ENCODE results near the gene ZNF26. TPM values are rescaled to one million over a fixed set of nuclear protein-coding genes. Genes with fewer than 3 reads are reported as not detected.
"Not testable (repeated sequence)": the region's sequence is repeated elsewhere in the genome, so short reads cannot be mapped to it uniquely, and the experiment has no call there.

The ZNF26 gene
- total RNA-seq = 10 to 100 TPM; 14.2 to 17.0 TPM

DNA sequence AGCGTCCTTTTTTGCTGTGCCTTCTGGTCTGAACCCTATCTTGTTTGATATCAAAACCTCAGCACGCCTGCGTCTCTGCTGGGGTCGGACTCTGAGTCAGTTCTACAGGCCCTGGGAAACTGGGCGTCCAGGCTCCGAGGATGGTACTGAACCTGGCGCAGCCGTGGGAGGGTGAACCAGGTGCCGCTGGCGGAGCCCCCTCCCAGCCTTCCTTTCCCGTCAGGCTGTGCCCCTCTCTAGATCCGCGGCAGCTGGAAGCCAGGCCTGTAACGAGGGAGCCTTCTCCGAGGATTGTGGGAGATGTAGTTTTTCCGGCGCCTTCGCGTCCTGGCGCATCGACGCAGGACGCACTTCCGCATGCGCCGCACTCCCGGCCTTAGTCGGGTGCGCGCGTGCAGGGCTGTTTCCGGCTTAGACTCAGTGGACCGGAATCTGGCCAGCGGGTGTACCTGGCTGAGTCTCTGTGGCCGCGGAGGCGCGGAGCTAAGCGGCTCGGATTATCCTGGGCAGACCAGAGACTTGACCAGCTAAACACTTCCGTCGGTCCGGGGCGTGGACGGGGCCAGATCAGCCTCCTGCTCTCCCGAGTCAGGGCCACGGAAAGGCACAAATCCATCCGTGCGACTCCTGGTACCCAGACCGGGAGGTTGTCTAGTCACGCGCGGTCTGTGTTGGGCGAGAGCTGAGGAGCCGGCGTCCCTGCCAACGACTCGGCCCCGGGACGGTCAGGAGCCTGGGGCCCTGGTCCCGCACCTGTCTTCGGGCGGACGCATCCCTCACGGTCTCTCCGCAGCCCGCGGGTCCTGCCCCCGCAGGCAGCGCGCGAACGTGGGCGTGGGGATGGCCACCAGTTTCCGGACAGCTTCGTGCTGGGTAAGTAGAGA lies at the start of gene ZNF26:
Gene ZNF26, plus strand, starts transcription at position 367 of the 884 bp plus-strand sequence. Its CDS starts 474 bp downstream, at position 841.
- under 1% methylated on average over 76 of the region's 76 CpGs for WGBS
- Histone ChIP-seq H3K9me3 (no peaks in the 10 kb centered on the region), H3K36me3 (no peaks in the 10 kb centered on the region), H3K4me1 (replicated peaks) (no peaks in the 10 kb centered on the region), H3K27ac (peak within 1 kb of the TSS; percentile 79 to 82), H3K27me3 (replicated peaks; ENCODE audit: insufficient read depth) (no peaks in the 10 kb centered on the region), H3K4me3 (peak within 1 kb of the TSS; percentile 72 to 81)
- peak; percentile 98 for TF ChIP-seq POLR2AphosphoS5 (IDR thresholded peaks at IDR 0.05)
- TF ChIP-seq POLR2A (IDR thresholded peaks at IDR 0.05) = peak; percentile 17
- TF ChIP-seq, protein P1, sequence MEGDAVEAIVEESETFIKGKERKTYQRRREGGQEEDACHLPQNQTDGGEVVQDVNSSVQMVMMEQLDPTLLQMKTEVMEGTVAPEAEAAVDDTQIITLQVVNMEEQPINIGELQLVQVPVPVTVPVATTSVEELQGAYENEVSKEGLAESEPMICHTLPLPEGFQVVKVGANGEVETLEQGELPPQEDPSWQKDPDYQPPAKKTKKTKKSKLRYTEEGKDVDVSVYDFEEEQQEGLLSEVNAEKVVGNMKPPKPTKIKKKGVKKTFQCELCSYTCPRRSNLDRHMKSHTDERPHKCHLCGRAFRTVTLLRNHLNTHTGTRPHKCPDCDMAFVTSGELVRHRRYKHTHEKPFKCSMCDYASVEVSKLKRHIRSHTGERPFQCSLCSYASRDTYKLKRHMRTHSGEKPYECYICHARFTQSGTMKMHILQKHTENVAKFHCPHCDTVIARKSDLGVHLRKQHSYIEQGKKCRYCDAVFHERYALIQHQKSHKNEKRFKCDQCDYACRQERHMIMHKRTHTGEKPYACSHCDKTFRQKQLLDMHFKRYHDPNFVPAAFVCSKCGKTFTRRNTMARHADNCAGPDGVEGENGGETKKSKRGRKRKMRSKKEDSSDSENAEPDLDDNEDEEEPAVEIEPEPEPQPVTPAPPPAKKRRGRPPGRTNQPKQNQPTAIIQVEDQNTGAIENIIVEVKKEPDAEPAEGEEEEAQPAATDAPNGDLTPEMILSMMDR (IDR thresholded peaks at IDR 0.05) = peak in 2 of 4 experiments; percentile 17 to 19
- peak; percentile 92 for DNase-seq (ENCODE audit: low spot score)
- intact Hi-C loops (cut with DNase I) = loop anchor here (2.0 to 5.0 kb wide), 3 partner anchors 51 to 145 kb away; partner anchors contain the start of genes ZNF10, ZNF140, ZNF84 and ZNF891

- H3K4me3 ChIP-seq; H3K36me3 ChIP-seq; H3K9me3 ChIP-seq; DNase-seq (ENCODE audit: low spot score); H3K4me1 ChIP-seq (replicated peaks); H3K27me3 ChIP-seq (replicated peaks; ENCODE audit: insufficient read depth); H3K27ac ChIP-seq; intact Hi-C loops (cut with DNase I): not testable (repeated sequence)
- WGBS = 97% methylated on average over 8 of the region's 8 CpGs
Observed at GRCh38 chr12:132936921-132937320, 49.2 kb upstream of the ZNF26 start.

GRCh38 chr12:132937476-132937875 lies 48.7 kb upstream of the ZNF26 start:
- intact Hi-C loops (cut with DNase I) = no loop called here
- H3K9me3 ChIP-seq = no peaks in the 10 kb centered on the region
- no peak for DNase-seq (ENCODE audit: low spot score)
- 98% methylated on average over 2 of the region's 2 CpGs for WGBS
- H3K27me3 ChIP-seq (replicated peaks; ENCODE audit: insufficient read depth) = no peaks in the 10 kb centered on the region
- peaks cover 0 to 3% of the 10 kb centered on the region in 2 donors for H3K36me3 ChIP-seq
- H3K4me3 ChIP-seq = no peak overlapping the region
- TF ChIP-seq, protein P1 (IDR thresholded peaks at IDR 0.05) = no peak
- TF ChIP-seq POLR2A (IDR thresholded peaks at IDR 0.05) = no peak
- TF ChIP-seq POLR2AphosphoS5 (IDR thresholded peaks at IDR 0.05) = no peak
- no peak overlapping the region for H3K27ac ChIP-seq
- H3K4me1 ChIP-seq (replicated peaks) = no peaks in the 10 kb centered on the region

DNA sequence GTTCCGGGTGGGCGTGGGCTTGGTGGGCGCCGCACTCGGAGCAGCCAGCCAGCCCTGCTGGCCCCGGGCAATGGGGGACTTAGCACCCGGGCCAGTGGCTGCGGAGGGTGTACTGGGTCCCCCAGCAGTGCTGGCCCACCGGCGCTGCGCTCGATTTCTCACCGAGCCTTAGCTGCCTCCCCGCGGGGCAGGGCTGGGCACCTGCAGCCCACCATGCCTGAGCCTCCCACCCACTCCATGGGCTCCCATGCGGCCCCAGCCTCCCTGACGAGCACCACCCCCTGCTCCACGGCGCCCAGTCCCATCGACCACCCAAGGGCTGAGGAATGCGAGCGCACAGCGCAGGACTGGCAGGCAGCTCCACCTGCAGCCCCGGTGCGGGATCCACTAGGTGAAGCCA lies 47.4 kb upstream of the ZNF26 start:
- DNase-seq (ENCODE audit: low spot score) = not testable (repeated sequence)
- WGBS = 95% methylated on average over 4 of the region's 25 CpGs

GRCh38 chr12:132940071-132940719 lies 46.0 kb upstream of the ZNF26 start:
- no peaks in the 10 kb centered on the region for H3K9me3 ChIP-seq

More for the DNA sequence above, 47.4 kb upstream of the ZNF26 start:
- H3K4me1 ChIP-seq (replicated peaks); H3K27me3 ChIP-seq (replicated peaks; ENCODE audit: insufficient read depth); H3K27ac ChIP-seq; H3K9me3 ChIP-seq; H3K4me3 ChIP-seq; intact Hi-C loops (cut with DNase I): not testable (repeated sequence)
- H3K36me3 ChIP-seq = peaks cover under 1 to 17% of the 10 kb centered on the region in 2 donors

More at GRCh38 chr12:132940071-132940719, 46.0 kb upstream of the ZNF26 start:
- intact Hi-C loops (cut with DNase I) = no loop called here
- WGBS = 96% methylated on average over 15 of the region's 15 CpGs
- peaks cover 8 to 30% of the 10 kb centered on the region in 2 donors for H3K36me3 ChIP-seq
- no peak for DNase-seq (ENCODE audit: low spot score)
- TF ChIP-seq POLR2A (IDR thresholded peaks at IDR 0.05) (no peak), POLR2AphosphoS5 (IDR thresholded peaks at IDR 0.05) (no peak)
- TF ChIP-seq, protein P1 (IDR thresholded peaks at IDR 0.05) = no peak
- H3K4me3 ChIP-seq = no peak overlapping the region
- H3K27ac ChIP-seq = no peak overlapping the region
- H3K27me3 ChIP-seq (replicated peaks; ENCODE audit: insufficient read depth) = no peaks in the 10 kb centered on the region
- H3K4me1 ChIP-seq (replicated peaks) = no peaks in the 10 kb centered on the region
